ENCODE data around the gene ADPGK. TPM values are rescaled to one million over a fixed set of nuclear protein-coding genes. Genes with fewer than 3 reads are reported as not detected.

Gene ADPGK
- total RNA-seq, 1 experiment from 2014 or later, result 54.8 TPM

DNA sequence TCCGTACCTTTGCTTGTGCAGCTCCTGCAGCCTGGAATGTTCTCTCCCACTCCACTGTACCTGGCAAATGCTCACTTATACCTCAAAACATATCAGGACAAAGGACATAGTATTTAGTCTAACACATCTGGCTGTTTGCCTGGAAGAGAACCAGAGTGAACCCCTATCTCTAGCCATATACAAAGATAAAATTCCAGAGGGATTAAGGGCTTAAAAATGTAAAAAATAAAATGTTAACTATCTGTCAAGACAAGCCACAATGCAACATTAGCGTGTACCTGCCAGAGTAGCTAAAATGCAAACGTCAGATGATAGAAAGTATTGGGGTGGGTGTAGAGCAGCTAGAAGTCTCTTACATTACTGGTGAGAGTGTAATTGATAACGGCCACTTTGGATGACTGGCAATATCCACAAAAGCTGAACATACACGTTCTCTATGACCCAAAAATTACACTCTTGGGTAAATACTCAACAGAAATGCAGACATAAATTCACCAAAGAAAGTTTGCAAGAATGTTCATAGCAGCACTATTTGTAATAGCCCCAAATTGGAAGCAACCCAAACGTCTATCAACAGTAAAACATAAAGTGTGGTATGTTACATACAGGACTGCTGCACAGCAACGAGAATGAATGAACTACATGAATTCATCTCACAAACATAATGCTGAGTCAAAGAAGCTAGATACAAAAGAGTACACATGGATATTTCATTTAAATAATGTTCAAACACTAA is 18.2 kb upstream of the ADPGK start:
- no peak overlapping the region for H2AK5ac ChIP-seq (ENCODE audit: insufficient read length, low read length)
- H3K27me3 Mint-ChIP-seq (ENCODE audit: low read depth), result peaks cover 2% of the 10 kb centered on the region; the same call in 1 of the 2 replicates
- peaks cover 7 to 9% of the 10 kb centered on the region in 2 experiments for H3K4me1 Mint-ChIP-seq
- H2BK120ac ChIP-seq (ENCODE audit: low read depth, low read length, poor library complexity, severe bottlenecking), result no peak overlapping the region
- no peaks in the 10 kb centered on the region for H3K36me3 Mint-ChIP-seq (ENCODE audit: insufficient read depth in 1 of 3, low read depth in 3 of 3)
- no peak overlapping the region for H3K14ac ChIP-seq (ENCODE audit: insufficient read depth, low read length)
- H3K4me2 ChIP-seq (ENCODE audit: insufficient read depth, insufficient read length, low read length), result no peak overlapping the region
- H3K9me3 Mint-ChIP-seq, result no peaks in the 10 kb centered on the region
- peaks cover 4% of the 10 kb centered on the region for H3K23me2 ChIP-seq (ENCODE audit: insufficient read length, low read depth, low read length, poor library complexity, severe bottlenecking)
- H2BK20ac ChIP-seq (ENCODE audit: low read depth, low read length, poor library complexity, severe bottlenecking), result no peak overlapping the region
- no peak overlapping the region for H4K8ac ChIP-seq (replicated peaks; ENCODE audit: insufficient read length, low read depth, low read length)
- H3K9me3 ChIP-seq (ENCODE audit: control insufficient read depth, low read depth, low read length), result no peaks in the 10 kb centered on the region
- no peaks in the 10 kb centered on the region for H3K4me1 ChIP-seq (ENCODE audit: insufficient read depth, low read length)
- no peak overlapping the region; a peak in 1 of 5 replicates for H3K4me3 Mint-ChIP-seq
- no peak overlapping the region for H2BK5ac ChIP-seq (ENCODE audit: insufficient read length, low read length)
- H3K23ac ChIP-seq (ENCODE audit: insufficient read length, low read depth, low read length), result no peak overlapping the region
- no peak overlapping the region for H2BK12ac ChIP-seq (ENCODE audit: insufficient read length, low read depth, low read length)
- no peak overlapping the region for H4K91ac ChIP-seq (ENCODE audit: insufficient read length, low read depth, low read length)
- H3K9ac ChIP-seq (ENCODE audit: extremely low read depth, insufficient read length, low read length), result no peak overlapping the region
- no peak overlapping the region for H3T11ph ChIP-seq (ENCODE audit: low read length)
- no peaks in the 10 kb centered on the region for H3K79me2 ChIP-seq (ENCODE audit: insufficient read depth, low read length)
- H3K4ac ChIP-seq (ENCODE audit: low read depth, low read length), result no peak overlapping the region
- DNase-seq, result no peak
- no peak overlapping the region for H3K27ac Mint-ChIP-seq
- H3K27me3 ChIP-seq (ENCODE audit: insufficient read depth, low read length), result no peaks in the 10 kb centered on the region
- no peak overlapping the region for H2BK15ac ChIP-seq (ENCODE audit: low read depth, low read length)
- TF ChIP-seq, protein P1, sequence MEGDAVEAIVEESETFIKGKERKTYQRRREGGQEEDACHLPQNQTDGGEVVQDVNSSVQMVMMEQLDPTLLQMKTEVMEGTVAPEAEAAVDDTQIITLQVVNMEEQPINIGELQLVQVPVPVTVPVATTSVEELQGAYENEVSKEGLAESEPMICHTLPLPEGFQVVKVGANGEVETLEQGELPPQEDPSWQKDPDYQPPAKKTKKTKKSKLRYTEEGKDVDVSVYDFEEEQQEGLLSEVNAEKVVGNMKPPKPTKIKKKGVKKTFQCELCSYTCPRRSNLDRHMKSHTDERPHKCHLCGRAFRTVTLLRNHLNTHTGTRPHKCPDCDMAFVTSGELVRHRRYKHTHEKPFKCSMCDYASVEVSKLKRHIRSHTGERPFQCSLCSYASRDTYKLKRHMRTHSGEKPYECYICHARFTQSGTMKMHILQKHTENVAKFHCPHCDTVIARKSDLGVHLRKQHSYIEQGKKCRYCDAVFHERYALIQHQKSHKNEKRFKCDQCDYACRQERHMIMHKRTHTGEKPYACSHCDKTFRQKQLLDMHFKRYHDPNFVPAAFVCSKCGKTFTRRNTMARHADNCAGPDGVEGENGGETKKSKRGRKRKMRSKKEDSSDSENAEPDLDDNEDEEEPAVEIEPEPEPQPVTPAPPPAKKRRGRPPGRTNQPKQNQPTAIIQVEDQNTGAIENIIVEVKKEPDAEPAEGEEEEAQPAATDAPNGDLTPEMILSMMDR (conservative IDR thresholded peaks at IDR 0.05), result no peak
- H4K20me1 ChIP-seq (ENCODE audit: control insufficient read depth, insufficient read depth, insufficient read length), result no peaks in the 10 kb centered on the region
- H2AFZ ChIP-seq (ENCODE audit: low read length), result no peak overlapping the region
- H3K56ac ChIP-seq (ENCODE audit: insufficient read length, low read depth, low read length), result no peak overlapping the region
- H3K79me1 ChIP-seq (ENCODE audit: insufficient read depth, low read depth, low read length, poor library complexity, severe bottlenecking), result no peaks in the 10 kb centered on the region
- H3K18ac ChIP-seq (ENCODE audit: insufficient read length, low read depth, low read length), result no peak overlapping the region
- no peak overlapping the region for H4K5ac ChIP-seq (ENCODE audit: insufficient read length, low read depth, low read length)
- H3K27ac ChIP-seq (ENCODE audit: insufficient read length, low read depth, low read length), result no peak overlapping the region
- no CpG with 5 or more reads among the region's 7 CpGs for WGBS (ENCODE audit: extremely low coverage, insufficient read length, low lambda C conversion rate)
